Activated CD4-positive, alpha-beta T cell treated with anti-CD3 and anti-CD28 coated beads, Interleukin-2, amount 10 ng/mL, durations not matched to agents 24 days and 14 days (primary cell): ENCODE data around the gene IGSF5. TPM values are rescaled to one million over a fixed set of nuclear protein-coding genes. Genes with fewer than 3 reads are reported as not detected.
"Not testable (repeated sequence)": the region's sequence is repeated elsewhere in the genome, so short reads cannot be mapped to it uniquely, and the experiment has no call there.

Experiments
- DNase-seq: peaks from one replicate; pipeline ENCODE4 v3.0.0; 2022
- H3K27ac Mint-ChIP-seq: one replicate; pipeline ENCODE4 v1.8.0; 2022; ENCODE audit warnings: mild to moderate bottlenecking, mixed read lengths
- H3K27me3 Mint-ChIP-seq: one replicate; pipeline ENCODE4 v1.8.0; 2022; ENCODE audit warnings: mixed read lengths
- H3K36me3 Mint-ChIP-seq: one replicate; pipeline ENCODE4 v1.8.0; 2022; ENCODE audit warnings: low read depth, mild to moderate bottlenecking, mixed read lengths
- H3K4me1 Mint-ChIP-seq: one replicate; pipeline ENCODE4 v1.8.0; 2021; ENCODE audit warnings: mixed read lengths
- H3K4me3 Mint-ChIP-seq: one replicate; pipeline ENCODE4 v1.8.0; 2022; ENCODE audit warnings: mild to moderate bottlenecking, moderate library complexity, mixed read lengths
- H3K9me3 Mint-ChIP-seq: one replicate; pipeline ENCODE4 v1.8.0; 2021; ENCODE audit warnings: mixed read lengths
- intact Hi-C: fragments of 100-400 bp; cut with micrococcal nuclease; formaldehyde crosslinking; loops from one replicate; pipeline ENCODE4 v1.15.1; 2023
- total RNA-seq: library from RNA; stranded (reverse); gene quantifications from 2 replicates; pipeline ENCODE4 v1.2.3, GENCODE V29; 2022

The IGSF5 gene
- total RNA-seq, 1 donor from 2014 or later: not detected

GRCh38 chr21:39724944-39725343 lies 20.0 kb upstream of the IGSF5 start:
- Mint-ChIP-seq H3K27me3 (no peaks in the 10 kb centered on the region), H3K4me1 (no peaks in the 10 kb centered on the region), H3K36me3 (no peaks in the 10 kb centered on the region), H3K4me3 (no peak overlapping the region), H3K27ac (no peak overlapping the region), H3K9me3 (peaks cover 7% of the 10 kb centered on the region)
- no peak for DNase-seq
- intact Hi-C loops: no loop called here

GRCh38 chr21:39726133-39726532 lies 18.9 kb upstream of the IGSF5 start:
- peaks cover 7% of the 10 kb centered on the region for H3K9me3 Mint-ChIP-seq
- H3K27me3 Mint-ChIP-seq: no peaks in the 10 kb centered on the region
- intact Hi-C loops: no loop called here
- no peak overlapping the region for H3K27ac Mint-ChIP-seq
- DNase-seq: no peak
- no peak overlapping the region for H3K4me3 Mint-ChIP-seq
- H3K4me1 Mint-ChIP-seq: no peaks in the 10 kb centered on the region
- no peaks in the 10 kb centered on the region for H3K36me3 Mint-ChIP-seq

- H3K4me3 Mint-ChIP-seq: no peak overlapping the region
- H3K27ac Mint-ChIP-seq: no peak overlapping the region
- H3K36me3 Mint-ChIP-seq: no peaks in the 10 kb centered on the region
- intact Hi-C loops: no loop called here
- no peaks in the 10 kb centered on the region for H3K27me3 Mint-ChIP-seq
- peaks cover 7% of the 10 kb centered on the region for H3K9me3 Mint-ChIP-seq
- no peak for DNase-seq
- no peaks in the 10 kb centered on the region for H3K4me1 Mint-ChIP-seq
These were observed 17.4 kb upstream of the IGSF5 start for GRCh38 chr21:39727401-39728120.

GRCh38 chr21:39728341-39728740 lies 16.6 kb upstream of the IGSF5 start:
- Mint-ChIP-seq H3K4me1 (no peaks in the 10 kb centered on the region), H3K27me3 (no peaks in the 10 kb centered on the region), H3K4me3 (no peak overlapping the region), H3K9me3 (peaks cover 7% of the 10 kb centered on the region), H3K36me3 (no peaks in the 10 kb centered on the region), H3K27ac (no peak overlapping the region)
- DNase-seq: no peak
- intact Hi-C loops: no loop called here

- Mint-ChIP-seq H3K9me3 (peaks cover 2% of the 10 kb centered on the region), H3K4me3 (no peak overlapping the region)
- intact Hi-C loops: no loop called here
These were observed 14.4 kb upstream of the IGSF5 start for GRCh38 chr21:39730418-39731157.

GRCh38 chr21:39736716-39737115 lies 8.3 kb upstream of the IGSF5 start:
- H3K4me1 Mint-ChIP-seq: no peaks in the 10 kb centered on the region
- no peaks in the 10 kb centered on the region for H3K27me3 Mint-ChIP-seq
- H3K27ac Mint-ChIP-seq: no peak overlapping the region
- no peak for DNase-seq
- H3K36me3 Mint-ChIP-seq: no peaks in the 10 kb centered on the region
- intact Hi-C loops: no loop called here
- H3K9me3 Mint-ChIP-seq: no peaks in the 10 kb centered on the region
- no peak overlapping the region for H3K4me3 Mint-ChIP-seq

More at GRCh38 chr21:39730418-39731157, 14.4 kb upstream of the IGSF5 start:
- Mint-ChIP-seq H3K27me3 (no peaks in the 10 kb centered on the region), H3K27ac (no peak overlapping the region), H3K4me1 (no peaks in the 10 kb centered on the region), H3K36me3 (no peaks in the 10 kb centered on the region)
- DNase-seq: no peak

GRCh38 chr21:39737376-39738000 lies 7.5 kb upstream of the IGSF5 start:
- Mint-ChIP-seq H3K36me3 (no peaks in the 10 kb centered on the region), H3K9me3 (no peaks in the 10 kb centered on the region), H3K27ac (no peak overlapping the region), H3K27me3 (no peaks in the 10 kb centered on the region), H3K4me3 (no peak overlapping the region), H3K4me1 (no peaks in the 10 kb centered on the region)
- intact Hi-C loops: no loop called here
- no peak for DNase-seq

- H3K27ac Mint-ChIP-seq: no peak overlapping the region
- H3K4me3 Mint-ChIP-seq: no peak overlapping the region
- intact Hi-C loops: no loop called here
- no peaks in the 10 kb centered on the region for H3K36me3 Mint-ChIP-seq
- no peak for DNase-seq
- H3K9me3 Mint-ChIP-seq: no peaks in the 10 kb centered on the region
- no peaks in the 10 kb centered on the region for H3K4me1 Mint-ChIP-seq
- H3K27me3 Mint-ChIP-seq: no peaks in the 10 kb centered on the region
These were observed 6.4 kb upstream of the IGSF5 start for GRCh38 chr21:39738566-39738965.

GRCh38 chr21:39739531-39739930 lies 5.5 kb upstream of the IGSF5 start:
- DNase-seq, H3K36me3 Mint-ChIP-seq, H3K4me3 Mint-ChIP-seq, H3K9me3 Mint-ChIP-seq, intact Hi-C loops, H3K27ac Mint-ChIP-seq, H3K27me3 Mint-ChIP-seq, H3K4me1 Mint-ChIP-seq: not testable (repeated sequence)

- DNase-seq, intact Hi-C loops, H3K4me1 Mint-ChIP-seq, H3K27me3 Mint-ChIP-seq, H3K27ac Mint-ChIP-seq, H3K9me3 Mint-ChIP-seq, H3K4me3 Mint-ChIP-seq, H3K36me3 Mint-ChIP-seq: not testable (repeated sequence)
These were observed 2.4 kb upstream of the IGSF5 start for GRCh38 chr21:39742561-39742960.

GRCh38 chr21:39745332-39745731 lies 349 bp downstream of the IGSF5 start:
- H3K36me3 Mint-ChIP-seq, H3K27me3 Mint-ChIP-seq, H3K4me1 Mint-ChIP-seq, DNase-seq, H3K4me3 Mint-ChIP-seq, intact Hi-C loops, H3K27ac Mint-ChIP-seq, H3K9me3 Mint-ChIP-seq: not testable (repeated sequence)

- Mint-ChIP-seq H3K4me1 (no peaks in the 10 kb centered on the region), H3K27ac (no peak overlapping the region), H3K9me3 (no peaks in the 10 kb centered on the region), H3K4me3 (no peak overlapping the region), H3K27me3 (no peaks in the 10 kb centered on the region), H3K36me3 (no peaks in the 10 kb centered on the region)
- no peak for DNase-seq
- intact Hi-C loops: no loop called here
These were observed 5.7 kb downstream of the IGSF5 start for GRCh38 chr21:39750670-39751069.

GRCh38 chr21:39754811-39755210 lies 9.8 kb downstream of the IGSF5 start:
- H3K27me3 Mint-ChIP-seq: no peaks in the 10 kb centered on the region
- H3K9me3 Mint-ChIP-seq: no peaks in the 10 kb centered on the region
- no peak overlapping the region for H3K27ac Mint-ChIP-seq
- no peak overlapping the region for H3K4me3 Mint-ChIP-seq
- no peaks in the 10 kb centered on the region for H3K4me1 Mint-ChIP-seq
- intact Hi-C loops: no loop called here
- no peak for DNase-seq
- H3K36me3 Mint-ChIP-seq: no peaks in the 10 kb centered on the region

- H3K9me3 Mint-ChIP-seq: peaks cover 4% of the 10 kb centered on the region
- intact Hi-C loops: no loop called here
These were observed 11.3 kb downstream of the IGSF5 start for GRCh38 chr21:39756285-39756684.

More at GRCh38 chr21:39756285-39756684, 11.3 kb downstream of the IGSF5 start:
- H3K4me1 Mint-ChIP-seq: no peaks in the 10 kb centered on the region
- no peak overlapping the region for H3K4me3 Mint-ChIP-seq
- no peaks in the 10 kb centered on the region for H3K36me3 Mint-ChIP-seq
- DNase-seq: no peak
- H3K27ac Mint-ChIP-seq: no peak overlapping the region
- no peaks in the 10 kb centered on the region for H3K27me3 Mint-ChIP-seq
